ENCODE data around the gene DRICH1. TPM values are rescaled to one million over a fixed set of nuclear protein-coding genes. Genes with fewer than 3 reads are reported as not detected.
"Not testable (repeated sequence)": the region's sequence is repeated elsewhere in the genome, so short reads cannot be mapped to it uniquely, and the experiment has no call there.

The DRICH1 gene
- total RNA-seq, 1 experiment from 2014 or later = 0.15 TPM

DNA sequence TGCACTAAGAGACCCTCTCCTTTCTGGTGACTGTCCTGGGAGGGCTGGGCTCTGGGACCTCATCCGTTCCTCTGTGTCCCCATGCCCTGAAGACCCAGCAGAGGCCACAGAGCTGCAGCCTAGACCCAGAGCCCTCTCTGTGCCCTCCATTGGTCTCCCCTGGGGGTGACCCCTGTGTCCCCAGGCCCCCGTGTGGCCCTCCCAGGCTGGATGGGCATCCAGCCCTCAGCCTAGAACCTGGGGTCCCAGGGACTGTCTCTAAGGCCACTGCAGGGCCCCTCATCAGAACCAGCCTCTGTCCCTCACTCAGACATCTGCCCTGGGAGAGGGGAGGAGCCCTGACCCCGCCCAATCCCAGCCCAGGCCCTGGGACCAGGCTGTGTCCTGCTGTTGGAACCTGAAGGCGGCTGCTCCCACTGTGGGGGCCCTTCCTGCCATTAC, 57.7 kb downstream of the DRICH1 start:
- no peak overlapping the region for H3K9ac ChIP-seq (ENCODE audit: low read length)
- H3K4me1 ChIP-seq (ENCODE audit: insufficient read depth, low read length) = no peaks in the 10 kb centered on the region
- ATAC-seq = no peak
- no peak for TF ChIP-seq EZH2phosphoT487 (IDR thresholded peaks at IDR 0.05; ENCODE audit: borderline replicate concordance, low read length)
- no peak for TF ChIP-seq EZH2 (IDR thresholded peaks at IDR 0.05; ENCODE audit: low read length, unreplicated experiment)
- TF ChIP-seq CTCF (conservative IDR thresholded peaks at IDR 0.05; ENCODE audit: low read depth, low read length) = no peak
- ChIA-PET CTCF (no interaction called here), POLR2A (ENCODE audit: unreplicated experiment) (no interaction called here)
- no peak overlapping the region for H3K4me3 ChIP-seq (ENCODE audit: low read length)
- H3K27me3 ChIP-seq (ENCODE audit: low read length) = no peaks in the 10 kb centered on the region
- no peaks in the 10 kb centered on the region for H3K9me3 ChIP-seq (ENCODE audit: low read length)
- no peaks in the 10 kb centered on the region for H3F3A ChIP-seq (ENCODE audit: low read length, unreplicated experiment)
- no peak for DNase-seq
- no peak overlapping the region for H3K27ac ChIP-seq (ENCODE audit: low read length)
- no peak overlapping the region for H2AFZ ChIP-seq (ENCODE audit: low read length)
- intact Hi-C loops (cut with micrococcal nuclease) = no loop called here
- H3K79me2 ChIP-seq (ENCODE audit: low read length) = no peaks in the 10 kb centered on the region
- no peaks in the 10 kb centered on the region for H3K36me3 ChIP-seq (ENCODE audit: low read depth, low read length)
- no peaks in the 10 kb centered on the region for H3K9me2 ChIP-seq (replicated peaks; ENCODE audit: low read length)
- no peak overlapping the region for H3K4me2 ChIP-seq (ENCODE audit: low read length)
- no TSS peak for BruUV-seq (replicated peaks)
- H4K20me1 ChIP-seq (ENCODE audit: low read length) = no peaks in the 10 kb centered on the region

- CTCF ChIA-PET; POLR2A ChIA-PET (ENCODE audit: unreplicated experiment); H3K9me3 ChIP-seq (ENCODE audit: low read length); H3K4me1 ChIP-seq (ENCODE audit: insufficient read depth, low read length); DNase-seq; H3K27me3 ChIP-seq (ENCODE audit: low read length); H3K27ac ChIP-seq (ENCODE audit: low read length); H2AFZ ChIP-seq (ENCODE audit: low read length); H3K9ac ChIP-seq (ENCODE audit: low read length); H3K79me2 ChIP-seq (ENCODE audit: low read length); H3K4me2 ChIP-seq (ENCODE audit: low read length); H3F3A ChIP-seq (ENCODE audit: low read length, unreplicated experiment); H4K20me1 ChIP-seq (ENCODE audit: low read length); H3K9me2 ChIP-seq (replicated peaks; ENCODE audit: low read length); H3K36me3 ChIP-seq (ENCODE audit: low read depth, low read length); ATAC-seq; BruUV-seq (replicated peaks); H3K4me3 ChIP-seq (ENCODE audit: low read length); intact Hi-C loops (cut with micrococcal nuclease): not testable (repeated sequence)
These were observed 58.4 kb downstream of the DRICH1 start for GRCh38 chr22:23573701-23574235.

GRCh38 chr22:23573106-23573505, 59.0 kb downstream of the DRICH1 start:
- H3K9me2 ChIP-seq (replicated peaks; ENCODE audit: low read length); H4K20me1 ChIP-seq (ENCODE audit: low read length); H3K9me3 ChIP-seq (ENCODE audit: low read length); H3K27ac ChIP-seq (ENCODE audit: low read length); H3K4me2 ChIP-seq (ENCODE audit: low read length); H3K4me3 ChIP-seq (ENCODE audit: low read length); CTCF ChIA-PET; DNase-seq; ATAC-seq; H3K27me3 ChIP-seq (ENCODE audit: low read length); H3K4me1 ChIP-seq (ENCODE audit: insufficient read depth, low read length); H3K79me2 ChIP-seq (ENCODE audit: low read length); H3F3A ChIP-seq (ENCODE audit: low read length, unreplicated experiment); POLR2A ChIA-PET (ENCODE audit: unreplicated experiment); BruUV-seq (replicated peaks); H3K9ac ChIP-seq (ENCODE audit: low read length); H2AFZ ChIP-seq (ENCODE audit: low read length); intact Hi-C loops (cut with micrococcal nuclease); H3K36me3 ChIP-seq (ENCODE audit: low read depth, low read length): not testable (repeated sequence)

- no peaks in the 10 kb centered on the region for H3K36me3 ChIP-seq (ENCODE audit: low read depth, low read length)
- H3K27ac ChIP-seq (ENCODE audit: low read length) = no peak overlapping the region
- no peaks in the 10 kb centered on the region for H3K9me3 ChIP-seq (ENCODE audit: low read length)
- no peaks in the 10 kb centered on the region for H3K4me1 ChIP-seq (ENCODE audit: insufficient read depth, low read length)
- intact Hi-C loops (cut with micrococcal nuclease) = no loop called here
- CTCF ChIA-PET = no interaction called here
- H3K4me3 ChIP-seq (ENCODE audit: low read length) = no peak overlapping the region
- no peak overlapping the region for H2AFZ ChIP-seq (ENCODE audit: low read length)
- no peak overlapping the region for H3K9ac ChIP-seq (ENCODE audit: low read length)
- ATAC-seq (no peak), DNase-seq (no peak)
- TF ChIP-seq EZH2phosphoT487 (IDR thresholded peaks at IDR 0.05; ENCODE audit: borderline replicate concordance, low read length) (no peak), EZH2 (IDR thresholded peaks at IDR 0.05; ENCODE audit: low read length, unreplicated experiment) (no peak), CTCF (conservative IDR thresholded peaks at IDR 0.05; ENCODE audit: low read depth, low read length) (no peak)
- H3F3A ChIP-seq (ENCODE audit: low read length, unreplicated experiment) = no peaks in the 10 kb centered on the region
- H3K9me2 ChIP-seq (replicated peaks; ENCODE audit: low read length) = no peaks in the 10 kb centered on the region
- POLR2A ChIA-PET (ENCODE audit: unreplicated experiment) = no interaction called here
- H3K79me2 ChIP-seq (ENCODE audit: low read length) = no peaks in the 10 kb centered on the region
- no peaks in the 10 kb centered on the region for H4K20me1 ChIP-seq (ENCODE audit: low read length)
- no peaks in the 10 kb centered on the region for H3K27me3 ChIP-seq (ENCODE audit: low read length)
- no peak overlapping the region for H3K4me2 ChIP-seq (ENCODE audit: low read length)
- no TSS peak for BruUV-seq (replicated peaks)
These were observed 60.6 kb downstream of the DRICH1 start for GRCh38 chr22:23571486-23571885.

All from PC-3 (cell line).